Prostate gland (tissue), 2 donors: Measurements from ENCODE around the gene MAGED1.

ENCODE experiments used
- POLR2AphosphoS5 ChIP-seq: sonication (generic); formaldehyde crosslinking; IDR thresholded peaks from one replicate; pipeline ENCODE4 v1.6.1; 2017; ENCODE audit warnings: antibody characterized with exemption
- TF ChIP-seq, protein P1 (sequence below), 4 experiments: fragments of 200-600 bp in 2 of 4; fragments of 450-650 bp in 2 of 4; sonication (generic) in 2 of 4; IDR thresholded peaks; 1 replicate in 3 of 4; 2 replicates in 1 of 4; pipeline ENCODE4 v1.5.1; 2016 to 2019; ENCODE audit warnings: antibody characterized with exemption in 4 of 4, mild to moderate bottlenecking in 2 of 4, moderate library complexity in 2 of 4

DNA sequence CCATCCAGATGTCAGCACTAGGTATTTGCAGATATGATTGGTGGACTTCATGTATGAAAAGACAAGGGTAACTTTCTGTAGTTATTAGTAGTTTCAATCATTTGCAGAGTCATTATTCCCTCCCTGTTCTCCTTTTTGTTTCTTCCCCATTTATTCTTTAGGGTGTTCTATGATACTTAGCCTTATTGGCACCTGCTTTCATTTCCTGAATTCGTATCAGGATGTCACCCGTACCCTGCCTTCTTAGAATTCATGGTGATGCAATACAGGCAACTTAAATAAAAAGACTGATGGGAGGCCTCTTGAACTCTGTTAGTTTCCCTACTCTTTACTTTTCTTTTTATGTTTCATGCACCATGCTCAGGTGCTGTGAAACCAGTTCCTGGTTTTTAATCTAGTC lies 24.2 kb downstream of the MAGED1 start:
- TF ChIP-seq, protein P1, sequence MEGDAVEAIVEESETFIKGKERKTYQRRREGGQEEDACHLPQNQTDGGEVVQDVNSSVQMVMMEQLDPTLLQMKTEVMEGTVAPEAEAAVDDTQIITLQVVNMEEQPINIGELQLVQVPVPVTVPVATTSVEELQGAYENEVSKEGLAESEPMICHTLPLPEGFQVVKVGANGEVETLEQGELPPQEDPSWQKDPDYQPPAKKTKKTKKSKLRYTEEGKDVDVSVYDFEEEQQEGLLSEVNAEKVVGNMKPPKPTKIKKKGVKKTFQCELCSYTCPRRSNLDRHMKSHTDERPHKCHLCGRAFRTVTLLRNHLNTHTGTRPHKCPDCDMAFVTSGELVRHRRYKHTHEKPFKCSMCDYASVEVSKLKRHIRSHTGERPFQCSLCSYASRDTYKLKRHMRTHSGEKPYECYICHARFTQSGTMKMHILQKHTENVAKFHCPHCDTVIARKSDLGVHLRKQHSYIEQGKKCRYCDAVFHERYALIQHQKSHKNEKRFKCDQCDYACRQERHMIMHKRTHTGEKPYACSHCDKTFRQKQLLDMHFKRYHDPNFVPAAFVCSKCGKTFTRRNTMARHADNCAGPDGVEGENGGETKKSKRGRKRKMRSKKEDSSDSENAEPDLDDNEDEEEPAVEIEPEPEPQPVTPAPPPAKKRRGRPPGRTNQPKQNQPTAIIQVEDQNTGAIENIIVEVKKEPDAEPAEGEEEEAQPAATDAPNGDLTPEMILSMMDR (IDR thresholded peaks at IDR 0.05) = no peak
- TF ChIP-seq POLR2AphosphoS5 = no peak
